H9 (cell line): Measurements from ENCODE around the gene FBXO31. TPM values are rescaled to one million over a fixed set of nuclear protein-coding genes. Genes with fewer than 3 reads are reported as not detected.
A peak's percentile ranks its signal among the peaks of the same experiment; 100 is the strongest.

Experiments
- DNase-seq: peaks from one replicate; pipeline ENCODE4 v3.0.0-alpha.2; 2017
- H2AFZ ChIP-seq: one replicate; pipeline ENCODE4 v1.6.1; 2013; ENCODE audit warnings: mild to moderate bottlenecking, low read length, control low read depth, moderate library complexity
- H2AK5ac ChIP-seq: 2 replicates; pipeline ENCODE4 v1.6.1; 2013; ENCODE audit warnings: low read length, control low read depth, mixed read lengths; ENCODE audit not compliant: insufficient read length
- H2BK120ac ChIP-seq: one replicate; pipeline ENCODE4 v1.6.1; 2013; ENCODE audit warnings: low read depth, mild to moderate bottlenecking, low read length, control low read depth, inconsistent platforms; ENCODE audit not compliant: poor library complexity, severe bottlenecking
- H2BK12ac ChIP-seq: 2 replicates; pipeline ENCODE4 v1.6.1; 2013; ENCODE audit warnings: low read length, control low read depth, mixed read lengths, low read depth; ENCODE audit not compliant: insufficient read length
- H2BK15ac ChIP-seq: 2 replicates; pipeline ENCODE4 v1.6.1; 2013; ENCODE audit warnings: low read depth, low read length, control low read depth
- H2BK20ac ChIP-seq: one replicate; pipeline ENCODE4 v1.6.1; 2013; ENCODE audit warnings: low read depth, mild to moderate bottlenecking, low read length, control low read depth, inconsistent platforms; ENCODE audit not compliant: poor library complexity, severe bottlenecking
- H2BK5ac ChIP-seq: 2 replicates; pipeline ENCODE4 v1.6.1; 2013; ENCODE audit warnings: low read length, control low read depth, mixed read lengths; ENCODE audit not compliant: insufficient read length
- H3K14ac ChIP-seq: 2 replicates; pipeline ENCODE4 v1.6.1; 2013; ENCODE audit warnings: low read length, control low read depth; ENCODE audit not compliant: insufficient read depth
- H3K18ac ChIP-seq: 2 replicates; pipeline ENCODE4 v1.6.1; 2013; ENCODE audit warnings: low read depth, mild to moderate bottlenecking, mixed read lengths, low read length, control low read depth; ENCODE audit not compliant: insufficient read length
- H3K23ac ChIP-seq: 2 replicates; pipeline ENCODE4 v1.6.1; 2013; ENCODE audit warnings: low read length, control low read depth, mixed read lengths, low read depth; ENCODE audit not compliant: insufficient read length
- H3K23me2 ChIP-seq: 2 replicates; pipeline ENCODE4 v1.6.1; 2013; ENCODE audit warnings: low read depth, mild to moderate bottlenecking, mixed read lengths, low read length, control low read depth; ENCODE audit not compliant: insufficient read length, poor library complexity, severe bottlenecking
- H3K27ac ChIP-seq: 2 replicates; pipeline ENCODE4 v1.5.1; 2013; ENCODE audit warnings: low read length, control low read depth, mixed read lengths, low read depth; ENCODE audit not compliant: insufficient read length
- H3K27me3 ChIP-seq: 2 replicates; pipeline ENCODE4 v1.6.1; 2013; ENCODE audit warnings: low read length, control low read depth, inconsistent platforms; ENCODE audit not compliant: insufficient read depth
- H3K4ac ChIP-seq: 2 replicates; pipeline ENCODE4 v1.6.1; 2013; ENCODE audit warnings: low read depth, mild to moderate bottlenecking, control low read depth, inconsistent platforms, low read length, moderate library complexity
- H3K4me1 ChIP-seq: 2 replicates; pipeline ENCODE4 v1.6.1; 2013; ENCODE audit warnings: low read length, control low read depth, inconsistent platforms; ENCODE audit not compliant: insufficient read depth
- H3K4me2 ChIP-seq: 2 replicates; pipeline ENCODE4 v1.6.1; 2013; ENCODE audit warnings: low read length, control low read depth, mixed read lengths; ENCODE audit not compliant: insufficient read length, insufficient read depth
- H3K56ac ChIP-seq: 2 replicates; pipeline ENCODE4 v1.6.1; 2013; ENCODE audit warnings: low read depth, mild to moderate bottlenecking, mixed read lengths, low read length, control low read depth; ENCODE audit not compliant: insufficient read length
- H3K79me1 ChIP-seq: 2 replicates; pipeline ENCODE4 v1.6.1; 2013; ENCODE audit warnings: low read depth, mild to moderate bottlenecking, moderate library complexity, low read length, control low read depth, inconsistent platforms; ENCODE audit not compliant: insufficient read depth, poor library complexity, severe bottlenecking
- H3K79me2 ChIP-seq: 2 replicates; pipeline ENCODE4 v1.6.1; 2013; ENCODE audit warnings: low read length, control low read depth, inconsistent platforms; ENCODE audit not compliant: insufficient read depth
- H3K9ac ChIP-seq: 2 replicates; pipeline ENCODE4 v1.6.1; 2013; ENCODE audit warnings: low read length, control low read depth, mixed read lengths; ENCODE audit not compliant: insufficient read length; ENCODE audit errors: extremely low read depth
- H3K9me3 ChIP-seq: one replicate; pipeline ENCODE4 v1.6.1; 2013; ENCODE audit warnings: low read depth, low read length, inconsistent platforms; ENCODE audit not compliant: control insufficient read depth
- H3T11ph ChIP-seq: one replicate; pipeline ENCODE4 v1.6.1; 2013; ENCODE audit warnings: mild to moderate bottlenecking, low read length, control low read depth, inconsistent platforms
- H4K20me1 ChIP-seq: one replicate; pipeline ENCODE4 v1.6.1; 2013; ENCODE audit not compliant: control insufficient read depth, insufficient read length, insufficient read depth
- H4K5ac ChIP-seq: 2 replicates; pipeline ENCODE4 v1.6.1; 2013; ENCODE audit warnings: low read depth, mild to moderate bottlenecking, mixed read lengths, low read length, control low read depth; ENCODE audit not compliant: insufficient read length
- H4K8ac ChIP-seq: replicated peaks from 2 replicates; pipeline ENCODE4 v1.6.1; 2013; ENCODE audit warnings: low read length, control low read depth, mixed read lengths, low read depth; ENCODE audit not compliant: insufficient read length
- H4K91ac ChIP-seq: 2 replicates; pipeline ENCODE4 v1.6.1; 2013; ENCODE audit warnings: low read depth, mild to moderate bottlenecking, moderate library complexity, mixed read lengths, low read length, control low read depth; ENCODE audit not compliant: insufficient read length
- H3K27ac Mint-ChIP-seq, 3 experiments: 2 replicates in 2 of 3; 3 replicates in 1 of 3; pipeline ENCODE4 v1.8.0; 2020 to 2021; ENCODE audit warnings: mixed read lengths in 3 of 3, mild to moderate bottlenecking in 1 of 3, moderate library complexity in 1 of 3
- H3K27me3 Mint-ChIP-seq: 2 replicates; pipeline ENCODE4 v1.8.0; 2021; ENCODE audit warnings: low read depth, mild to moderate bottlenecking, moderate library complexity, mixed read lengths
- H3K36me3 Mint-ChIP-seq, 3 experiments: 2 replicates in 2 of 3; 3 replicates in 1 of 3; pipeline ENCODE4 v1.8.0; 2020 to 2021; ENCODE audit warnings: low read depth in 3 of 3, mixed read lengths in 3 of 3; ENCODE audit not compliant: insufficient read depth in 1 of 3
- H3K4me1 Mint-ChIP-seq, 2 experiments: 2 replicates each; pipeline ENCODE4 v1.8.0; 2020; ENCODE audit warnings: mixed read lengths in 2 of 2
- H3K4me3 Mint-ChIP-seq, 2 experiments: 2 replicates in 1 of 2; 3 replicates in 1 of 2; pipeline ENCODE4 v1.8.0; 2020 to 2021; ENCODE audit warnings: mild to moderate bottlenecking in 2 of 2, mixed read lengths in 2 of 2, moderate library complexity in 1 of 2
- H3K9me3 Mint-ChIP-seq, 2 experiments: 2 replicates in 1 of 2; 3 replicates in 1 of 2; pipeline ENCODE4 v1.8.0; 2020; ENCODE audit warnings: mild to moderate bottlenecking in 2 of 2, mixed read lengths in 2 of 2, moderate library complexity in 1 of 2
- WGBS: extraction: QIAGEN DNeasy Blood & Tissue Kit; methylation state at CpG from one replicate; pipeline ENCODE4 v1.1.7; 2013; ENCODE audit warnings: missing lambda C conversion rate, low lambda C conversion rate, mixed read lengths; ENCODE audit not compliant: insufficient read length; ENCODE audit errors: extremely low coverage; 5-methylcytosine and 5-hydroxymethylcytosine counted together
- total RNA-seq: library from RNA; stranded (reverse); gene quantifications from 2 replicates; pipeline ENCODE4 v1.2.1, GENCODE V29; 2021
- TF ChIP-seq, protein P1 (sequence below): fragments of 200-600 bp; sonication (generic); conservative IDR thresholded peaks from 3 replicates; pipeline ENCODE4 v1.8.0; 2021; ENCODE audit warnings: antibody characterized with exemption, mild to moderate bottlenecking

The FBXO31 gene
- total RNA-seq, 1 experiment from 2014 or later: 24.2 TPM

DNA sequence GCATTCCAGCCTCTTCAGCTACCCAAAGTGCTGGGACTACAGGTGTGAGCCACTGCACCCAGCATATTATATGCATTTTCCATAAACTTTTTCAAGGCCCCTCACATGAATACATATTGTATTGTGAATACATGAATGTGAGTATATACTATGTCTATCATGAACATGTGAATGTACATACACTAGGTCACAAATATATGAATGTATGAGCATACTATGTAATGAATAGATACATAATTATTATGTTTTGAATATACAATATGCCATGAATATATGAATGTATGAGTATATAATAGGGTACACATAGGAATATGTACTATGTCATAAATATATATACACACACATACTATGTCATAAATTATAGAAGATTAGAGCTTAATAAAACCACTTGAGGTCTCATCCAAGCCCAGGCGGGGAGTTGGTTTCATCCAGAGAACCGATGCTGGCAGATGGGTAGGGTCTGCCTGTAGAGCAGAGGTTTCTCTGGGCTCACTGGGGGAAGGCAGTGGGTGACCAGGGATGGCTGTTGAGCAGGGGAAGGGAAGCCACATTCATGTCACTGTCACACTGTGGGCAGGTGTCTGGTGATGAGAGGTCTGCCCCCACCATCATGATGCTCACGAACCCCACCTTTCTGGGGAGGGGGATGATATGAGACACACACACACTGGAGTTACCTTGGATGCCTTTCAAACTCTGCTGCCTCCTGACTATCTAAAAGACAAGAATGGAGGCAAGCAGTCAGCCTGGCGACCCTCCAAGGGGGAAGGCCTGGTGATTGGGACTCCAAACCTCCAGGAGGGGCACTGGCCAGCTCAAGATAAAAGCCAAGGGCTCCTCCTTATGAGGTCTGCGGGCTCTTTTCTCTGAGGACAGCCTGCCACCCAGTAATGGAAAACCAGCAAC lies 73.7 kb downstream of the FBXO31 start:
- H4K5ac ChIP-seq: no peak overlapping the region

More for the DNA sequence above, 73.7 kb downstream of the FBXO31 start:
- Histone ChIP-seq H3K18ac (no peak overlapping the region), H3T11ph (no peak overlapping the region), H4K91ac (no peak overlapping the region), H2BK15ac (no peak overlapping the region), H3K56ac (no peak overlapping the region), H3K14ac (no peak overlapping the region), H2BK5ac (no peak overlapping the region), H3K4ac (no peak overlapping the region), H3K23ac (no peak overlapping the region), H3K4me1 (no peaks in the 10 kb centered on the region), H2AK5ac (no peak overlapping the region), H3K9ac (no peak overlapping the region), H3K79me2 (no peaks in the 10 kb centered on the region), H3K79me1 (no peaks in the 10 kb centered on the region), H2BK20ac (no peak overlapping the region), H3K27me3 (no peaks in the 10 kb centered on the region), H3K23me2 (no peaks in the 10 kb centered on the region), H4K20me1 (no peaks in the 10 kb centered on the region), H3K27ac (no peak overlapping the region), H2AFZ (no peak overlapping the region), H4K8ac (no peak overlapping the region), H2BK120ac (no peak overlapping the region), H3K4me2 (no peak overlapping the region), H3K9me3 (no peaks in the 10 kb centered on the region), H2BK12ac (no peak overlapping the region)
- peaks cover 13 to 15% of the 10 kb centered on the region in 2 experiments for H3K4me1 Mint-ChIP-seq
- H3K36me3 Mint-ChIP-seq: peaks cover 3 to 7% (median 4%) of the 10 kb centered on the region in 3 experiments; a peak in 4 of 7 replicates
- no peaks in the 10 kb centered on the region; the same call in 1 of the 2 replicates for H3K27me3 Mint-ChIP-seq
- TF ChIP-seq, protein P1, sequence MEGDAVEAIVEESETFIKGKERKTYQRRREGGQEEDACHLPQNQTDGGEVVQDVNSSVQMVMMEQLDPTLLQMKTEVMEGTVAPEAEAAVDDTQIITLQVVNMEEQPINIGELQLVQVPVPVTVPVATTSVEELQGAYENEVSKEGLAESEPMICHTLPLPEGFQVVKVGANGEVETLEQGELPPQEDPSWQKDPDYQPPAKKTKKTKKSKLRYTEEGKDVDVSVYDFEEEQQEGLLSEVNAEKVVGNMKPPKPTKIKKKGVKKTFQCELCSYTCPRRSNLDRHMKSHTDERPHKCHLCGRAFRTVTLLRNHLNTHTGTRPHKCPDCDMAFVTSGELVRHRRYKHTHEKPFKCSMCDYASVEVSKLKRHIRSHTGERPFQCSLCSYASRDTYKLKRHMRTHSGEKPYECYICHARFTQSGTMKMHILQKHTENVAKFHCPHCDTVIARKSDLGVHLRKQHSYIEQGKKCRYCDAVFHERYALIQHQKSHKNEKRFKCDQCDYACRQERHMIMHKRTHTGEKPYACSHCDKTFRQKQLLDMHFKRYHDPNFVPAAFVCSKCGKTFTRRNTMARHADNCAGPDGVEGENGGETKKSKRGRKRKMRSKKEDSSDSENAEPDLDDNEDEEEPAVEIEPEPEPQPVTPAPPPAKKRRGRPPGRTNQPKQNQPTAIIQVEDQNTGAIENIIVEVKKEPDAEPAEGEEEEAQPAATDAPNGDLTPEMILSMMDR: no peak
- DNase-seq: no peak
- peak overlapping the region in 1 of 3 experiments; percentile 63; a peak in 2 of 7 replicates for H3K27ac Mint-ChIP-seq
- WGBS: no CpG with 5 or more reads among the region's 5 CpGs
- no peak overlapping the region for H3K4me3 Mint-ChIP-seq
- peaks cover 5 to 7% of the 10 kb centered on the region in 2 experiments; a peak in 4 of 5 replicates for H3K9me3 Mint-ChIP-seq
